Putamen (tissue), 1 donor: ENCODE data around the gene CTNNA2.

ENCODE experiments used
- DNase-seq: peaks from one replicate; pipeline ENCODE4 v3.0.0-alpha.2; 2016; ENCODE audit warnings: low spot score

CTNNA2 gene

GRCh38 chr2:80573167-80573566 is 1060.3 kb downstream of the CTNNA2 start:
- no peak for DNase-seq

DNA sequence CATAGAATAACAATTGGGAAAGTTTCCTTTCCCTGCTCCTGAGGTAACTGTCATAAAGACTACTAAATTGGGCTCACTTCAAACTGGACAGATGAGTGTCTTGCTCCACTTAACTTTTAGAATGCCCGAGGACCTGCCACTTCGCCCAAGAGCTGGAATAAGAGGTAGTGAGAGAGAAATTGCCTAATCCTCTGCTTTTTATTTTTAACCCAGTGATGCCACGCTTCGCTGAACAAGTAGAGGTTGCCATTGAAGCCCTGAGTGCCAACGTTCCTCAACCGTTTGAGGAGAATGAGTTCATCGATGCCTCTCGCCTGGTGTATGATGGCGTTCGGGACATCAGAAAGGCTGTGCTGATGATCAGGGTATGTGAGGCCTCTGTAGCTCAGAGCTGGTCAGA is 1061.1 kb downstream of the CTNNA2 start:
- no peak for DNase-seq

GRCh38 chr2:80579756-80580155 is 1066.9 kb downstream of the CTNNA2 start:
- no peak for DNase-seq

DNA sequence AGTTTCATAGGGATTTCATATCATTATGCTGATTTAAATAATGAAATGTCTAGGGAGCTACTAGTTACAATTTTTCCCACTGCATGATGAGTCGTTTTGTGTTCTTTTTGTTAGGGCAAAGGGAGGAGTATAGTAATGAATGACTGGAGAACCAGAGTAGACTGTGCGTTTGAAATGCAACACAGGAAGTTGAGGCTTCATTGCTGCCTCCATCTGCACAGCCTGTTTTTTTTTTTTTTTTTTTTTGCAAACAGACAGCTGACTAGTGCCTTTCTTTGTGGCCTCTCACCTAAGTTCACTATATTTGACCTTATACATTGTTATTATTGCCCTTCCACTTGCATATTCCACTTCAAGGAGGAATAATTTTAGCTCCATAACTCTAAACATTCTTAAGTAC is 1078.4 kb downstream of the CTNNA2 start:
- DNase-seq = no peak

GRCh38 chr2:80592106-80592505 is 1079.3 kb downstream of the CTNNA2 start:
- DNase-seq = no peak

DNA sequence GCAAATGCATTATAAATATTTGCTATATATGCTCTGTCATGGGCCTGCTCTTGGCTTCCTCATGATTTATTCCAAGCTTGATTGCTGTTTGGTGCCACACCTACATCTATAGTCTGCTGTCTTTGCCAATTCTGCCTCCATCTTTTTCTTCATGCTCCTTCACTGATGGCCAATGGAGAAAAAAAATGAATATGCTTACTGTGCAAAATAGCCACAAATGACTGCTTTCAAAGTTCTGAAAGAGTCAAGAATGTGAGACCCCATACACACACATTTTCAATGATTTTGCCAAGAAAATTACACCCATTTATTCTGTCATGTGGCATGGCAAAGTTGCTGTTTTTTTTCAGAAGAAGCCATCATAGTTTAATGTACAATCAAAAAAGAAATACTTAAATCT is 1097.3 kb downstream of the CTNNA2 start:
- no peak for DNase-seq

DNA sequence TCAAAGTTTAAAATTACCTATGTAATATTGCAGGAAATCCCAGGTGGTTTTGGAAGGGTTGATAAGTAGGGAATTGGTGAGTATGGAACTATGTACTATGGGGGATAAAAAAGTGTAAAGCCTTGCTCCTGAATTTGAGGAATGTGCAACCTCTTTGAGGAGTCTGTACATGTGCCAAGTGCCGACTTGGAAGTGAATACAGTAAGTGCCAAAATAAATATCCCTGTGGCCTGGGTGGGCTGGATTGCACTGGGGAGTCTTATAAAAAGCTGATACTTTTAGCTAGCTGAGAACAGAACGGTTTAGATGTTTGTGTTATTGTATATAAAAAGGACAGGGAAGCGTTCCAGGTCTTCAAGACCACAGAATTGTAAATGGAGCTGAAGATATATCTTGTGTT is 1108.8 kb downstream of the CTNNA2 start:
- no peak for DNase-seq

- no peak for DNase-seq
These were observed 1111.2 kb downstream of the CTNNA2 start for GRCh38 chr2:80624062-80624461.

DNA sequence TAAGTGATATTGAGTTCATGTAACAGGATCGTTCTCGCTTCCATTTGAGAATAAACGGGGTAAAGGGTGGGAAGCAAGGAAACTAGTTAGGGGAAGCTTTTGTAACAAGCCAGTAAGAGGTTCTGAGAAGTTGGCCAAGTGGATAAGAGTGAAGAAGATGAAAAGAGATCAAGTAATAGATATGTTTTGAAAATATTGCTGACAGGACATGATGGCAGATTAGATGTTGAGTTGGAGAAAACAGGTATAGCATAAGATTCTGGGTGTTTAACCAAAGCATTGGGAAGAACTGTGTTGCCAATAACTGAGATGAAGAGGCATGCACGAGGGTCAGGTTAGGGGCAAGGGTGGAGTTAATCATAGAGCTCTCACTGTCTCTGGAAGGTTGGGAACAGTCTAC is 1121.7 kb downstream of the CTNNA2 start:
- DNase-seq = no peak

DNA sequence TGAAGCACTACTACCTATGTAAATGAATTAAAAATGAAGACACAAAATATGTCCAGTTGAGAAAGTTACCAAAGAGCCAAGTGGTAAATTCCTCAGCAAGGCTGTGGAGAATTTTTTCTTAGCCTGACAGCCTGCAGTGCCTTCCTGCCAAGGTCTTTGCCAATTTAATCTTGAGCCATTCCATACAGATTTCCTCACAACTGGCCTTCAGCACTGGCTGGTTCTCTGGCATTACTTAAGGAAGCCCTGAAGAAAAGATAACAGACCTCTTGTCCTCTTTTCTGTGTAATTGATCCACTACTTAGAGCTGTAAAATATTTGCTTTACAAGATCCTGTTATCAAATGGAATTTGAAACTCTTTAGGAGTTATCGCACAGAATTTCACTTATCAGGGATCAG is 1125.9 kb downstream of the CTNNA2 start:
- no peak for DNase-seq

DNA sequence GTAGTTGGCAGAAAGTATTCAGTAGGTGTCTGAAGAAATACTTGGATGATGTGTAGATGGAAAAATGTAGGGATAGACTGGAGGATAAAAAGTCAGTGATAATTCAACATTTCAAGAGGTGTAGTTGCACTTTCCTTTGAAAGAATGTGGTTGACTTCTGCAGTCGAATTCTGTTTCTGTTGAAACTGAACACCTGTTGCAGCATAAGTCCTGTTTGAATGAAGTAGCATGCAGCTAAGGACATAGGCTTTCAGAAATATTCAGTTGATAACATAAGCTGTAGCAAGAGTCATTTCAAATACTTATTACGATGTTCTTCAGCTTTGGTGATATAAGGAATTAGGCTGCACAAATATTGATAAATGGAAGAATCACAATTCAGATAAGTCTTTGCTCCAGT is 1129.6 kb downstream of the CTNNA2 start:
- DNase-seq = no peak

- no peak for DNase-seq
These were observed 1130.7 kb downstream of the CTNNA2 start for GRCh38 chr2:80643598-80643997.

DNA sequence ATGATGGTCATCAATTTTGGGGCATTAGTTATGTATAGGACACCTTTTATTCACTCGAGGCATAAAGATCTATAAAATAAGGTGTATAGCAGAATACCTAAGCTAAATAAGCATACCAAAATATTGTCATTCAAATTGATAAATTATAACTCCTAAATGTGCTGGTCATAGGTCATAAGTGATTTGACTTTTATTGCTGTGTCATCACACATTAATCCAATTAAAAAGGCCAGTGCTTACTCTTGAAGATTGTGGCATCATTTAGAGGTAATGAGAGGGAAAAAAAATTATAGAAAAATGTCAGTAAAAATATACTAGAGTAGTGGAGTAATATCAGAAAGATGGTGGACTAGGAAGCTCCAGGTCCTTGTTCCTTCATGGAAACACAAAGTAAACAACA is 1138.6 kb downstream of the CTNNA2 start:
- no peak for DNase-seq

- DNase-seq = no peak
These were observed 1142.4 kb downstream of the CTNNA2 start for GRCh38 chr2:80655265-80655664.

DNA sequence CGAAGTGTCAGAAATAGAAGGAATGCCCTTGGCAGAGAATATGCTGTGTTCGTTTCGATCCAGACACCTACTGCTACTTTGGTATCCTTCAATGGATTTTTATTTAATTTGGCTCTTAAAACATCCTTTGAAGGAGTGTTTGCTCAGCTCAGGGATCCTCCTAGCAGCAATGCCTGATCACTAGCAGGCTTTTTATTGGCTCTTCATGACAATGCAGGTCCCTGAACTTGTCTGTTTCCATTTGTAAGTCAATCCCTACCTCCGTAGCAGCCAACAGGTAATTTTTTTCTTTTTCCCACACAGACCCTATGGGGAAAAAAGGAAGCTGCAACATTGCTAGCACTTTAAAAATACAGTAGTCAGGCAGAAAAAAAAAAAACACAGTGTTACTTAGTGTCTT is 1157.9 kb downstream of the CTNNA2 start:
- no peak for DNase-seq

DNA sequence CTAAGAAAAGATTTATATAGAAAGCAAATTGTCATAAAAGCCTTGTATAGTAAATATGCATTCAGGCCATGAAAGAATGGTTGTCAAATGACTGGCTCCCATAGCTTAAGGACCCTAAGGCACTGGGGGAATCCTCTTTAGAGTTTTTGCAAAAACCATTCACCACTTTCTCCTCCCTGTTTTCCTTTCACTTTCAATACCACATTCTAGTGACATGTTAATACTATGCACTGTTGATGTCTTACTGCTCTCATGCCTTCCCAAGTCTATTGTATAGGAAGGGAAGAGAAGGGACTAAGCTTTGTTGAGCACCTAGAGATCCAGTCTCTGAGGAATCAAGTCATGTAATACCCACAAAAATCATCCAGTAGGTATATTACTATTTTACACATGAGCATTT is 1174.7 kb downstream of the CTNNA2 start:
- no peak for DNase-seq

DNA sequence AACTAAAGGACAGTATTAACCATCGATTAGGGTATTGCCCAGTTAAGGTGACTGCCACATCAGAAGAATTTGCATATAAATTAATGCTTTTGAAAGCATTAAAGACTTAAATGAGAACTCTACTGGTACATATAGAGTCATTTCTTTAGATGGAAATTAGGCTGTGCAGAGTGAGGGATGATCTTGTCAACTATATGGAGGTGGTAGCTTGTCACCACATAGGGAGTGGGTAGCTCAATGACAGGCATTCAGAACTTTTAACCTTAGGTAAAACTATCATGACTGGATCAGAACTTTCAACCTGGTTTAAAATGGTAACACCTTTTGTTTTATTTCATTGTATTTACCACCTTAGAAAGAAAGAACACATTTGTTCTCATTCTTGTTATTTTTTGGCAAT is 1176.3 kb downstream of the CTNNA2 start:
- DNase-seq = peak; percentile 69
